HG02588 (cell line): ENCODE results near the gene TMED5.
A peak's percentile ranks its signal among the peaks of the same experiment; 100 is the strongest.
"Not testable (repeated sequence)": the region's sequence is repeated elsewhere in the genome, so short reads cannot be mapped to it uniquely, and the experiment has no call there.

Experiments used
- ATAC-seq: cut with Tn5 transposase; IDR thresholded peaks from one replicate; pipeline ENCODE4 v1.9.1; 2021; ENCODE audit warnings: mild to moderate bottlenecking, moderate library complexity; ENCODE audit not compliant: unreplicated experiment

Gene TMED5

DNA sequence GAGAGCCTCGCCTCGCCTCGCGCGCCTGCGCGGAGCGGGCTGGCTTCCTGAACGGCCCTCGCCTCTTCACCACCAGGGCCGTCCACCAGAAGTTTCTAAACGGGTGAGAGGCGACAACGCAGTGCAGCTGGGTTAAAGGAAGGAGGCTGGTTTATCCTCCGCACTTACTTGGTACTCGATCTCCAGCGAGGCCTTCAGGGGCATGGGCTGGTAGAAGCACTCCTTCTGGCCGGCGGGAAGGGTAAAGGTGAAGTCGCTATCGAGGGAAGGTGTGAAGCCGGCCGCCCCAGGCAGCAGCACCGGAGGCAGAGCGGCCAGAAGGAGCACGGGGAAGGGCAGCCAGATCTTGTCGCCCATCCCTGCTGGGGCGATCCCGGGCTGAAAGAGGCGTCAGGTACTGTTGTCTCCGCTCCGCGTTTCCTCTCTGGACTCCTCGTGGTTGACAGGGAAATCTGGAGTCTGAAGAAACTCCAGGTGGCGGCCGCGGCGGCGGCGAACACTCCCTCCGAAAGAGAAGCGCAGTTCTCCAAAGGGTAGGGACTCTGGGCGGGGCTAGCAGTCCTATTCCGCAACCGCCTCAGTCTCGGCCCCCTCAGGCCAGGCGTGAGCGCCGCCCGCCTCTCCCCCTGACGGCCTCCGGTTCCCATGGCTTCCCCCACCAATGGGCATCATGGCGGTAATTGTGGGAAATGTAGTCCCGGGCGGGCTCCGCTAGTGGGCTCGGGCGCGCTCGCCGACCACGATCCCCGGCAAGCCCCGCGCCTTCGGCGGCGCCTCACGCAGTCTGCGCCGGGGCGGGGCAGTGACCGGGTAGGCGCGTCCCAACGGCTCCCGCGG lies at the start of gene TMED5:
Gene TMED5 (minus strand): TSS at position 528 of the 837 bp plus-strand sequence. CDS start 171 bp downstream, at position 357.
- peak; percentile 86 for ATAC-seq

DNA sequence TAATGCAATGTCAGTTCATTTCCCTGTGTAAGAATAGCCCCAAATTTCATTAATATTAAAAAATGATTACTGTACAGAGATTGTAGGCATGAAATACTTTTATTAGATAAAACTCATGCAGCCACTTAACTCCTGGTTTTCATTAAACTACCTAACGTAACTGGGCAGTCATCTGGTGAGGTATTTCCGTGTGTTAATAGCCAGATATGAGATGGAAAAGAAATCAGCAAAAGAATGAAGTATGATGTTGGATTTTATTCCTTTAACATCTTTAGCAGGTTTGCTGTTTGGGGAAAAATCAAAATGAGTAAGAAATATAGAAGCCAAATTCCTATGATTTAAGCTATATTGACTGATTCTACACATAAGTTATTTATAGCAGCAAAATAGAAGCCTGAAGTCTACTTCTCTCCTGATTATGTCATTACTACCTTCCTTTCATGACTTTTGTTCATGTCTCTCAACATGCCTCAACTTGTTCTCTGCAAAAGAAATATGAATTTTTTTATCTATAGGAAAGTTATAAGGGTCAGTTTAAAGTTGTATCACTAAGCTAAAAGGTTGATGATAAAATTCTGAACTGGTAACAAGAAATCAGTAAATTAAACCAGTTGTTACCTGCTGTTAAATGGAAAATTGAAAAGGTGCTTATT lies 42.9 kb upstream of the TMED5 start:
- ATAC-seq: no peak

DNA sequence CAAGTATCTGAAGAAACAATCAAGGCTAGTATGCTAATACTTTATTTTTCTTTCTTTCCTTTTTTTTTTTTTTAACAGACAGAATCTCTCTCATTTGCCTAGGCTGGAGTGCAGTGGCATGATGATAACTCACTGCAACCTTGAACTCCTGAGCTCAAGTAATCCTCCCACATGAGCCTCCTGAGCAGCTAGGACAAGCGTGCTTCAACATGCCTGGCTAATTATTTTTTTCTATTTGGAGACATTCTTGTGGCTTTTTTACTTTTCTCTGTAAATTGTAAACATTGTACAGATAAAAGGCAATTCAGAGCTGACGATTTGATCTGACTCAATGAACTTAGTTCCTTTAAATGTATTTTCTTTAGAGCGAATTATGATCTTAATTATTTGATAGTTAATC lies 41.7 kb upstream of the TMED5 start:
- ATAC-seq: no peak

GRCh38 chr1:93220716-93221115 lies 40.5 kb upstream of the TMED5 start:
- ATAC-seq: not testable (repeated sequence)

DNA sequence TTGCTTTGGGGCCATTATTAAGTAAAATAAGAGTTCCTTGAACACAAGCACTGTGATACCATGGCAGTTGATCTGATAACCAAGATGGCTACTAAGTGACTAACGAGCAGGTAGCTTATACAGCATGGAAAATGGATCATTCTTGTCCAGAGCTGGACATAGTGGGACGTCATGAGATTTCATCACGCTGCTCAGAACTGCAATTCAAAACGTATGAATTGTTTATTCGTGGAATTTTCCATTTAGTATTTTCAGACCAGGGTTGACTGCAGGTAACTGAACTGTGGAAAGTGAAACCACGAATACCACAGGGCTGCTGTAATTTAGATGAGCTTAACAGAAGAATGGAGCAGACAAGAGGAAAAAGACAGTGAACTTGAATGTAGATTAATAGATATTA lies 39.2 kb upstream of the TMED5 start:
- no peak for ATAC-seq

DNA sequence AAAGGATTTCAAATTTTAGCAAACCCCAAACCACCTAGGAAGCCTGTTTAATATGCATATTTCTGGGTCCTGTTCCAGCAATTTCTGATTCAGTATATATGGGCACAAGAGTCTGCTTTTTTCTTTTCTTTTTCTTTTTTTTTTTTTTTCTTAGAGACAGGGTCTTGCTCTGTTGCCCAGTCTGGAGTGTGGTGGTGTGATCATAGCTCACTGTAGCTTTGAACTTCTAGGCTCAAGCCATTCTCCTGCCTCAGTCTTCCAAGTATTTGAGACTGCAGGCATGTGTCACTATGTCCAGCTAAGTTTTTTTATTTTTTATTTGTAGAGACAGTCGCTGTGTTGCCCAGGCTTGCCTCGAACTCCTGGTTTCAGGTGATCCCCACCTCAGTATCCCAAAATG lies 35.1 kb upstream of the TMED5 start:
- ATAC-seq: no peak

- no peak for ATAC-seq
Observed at GRCh38 chr1:93207211-93207610, 27.0 kb upstream of the TMED5 start.

- ATAC-seq: no peak
Observed at GRCh38 chr1:93206567-93206954, 26.3 kb upstream of the TMED5 start.

DNA sequence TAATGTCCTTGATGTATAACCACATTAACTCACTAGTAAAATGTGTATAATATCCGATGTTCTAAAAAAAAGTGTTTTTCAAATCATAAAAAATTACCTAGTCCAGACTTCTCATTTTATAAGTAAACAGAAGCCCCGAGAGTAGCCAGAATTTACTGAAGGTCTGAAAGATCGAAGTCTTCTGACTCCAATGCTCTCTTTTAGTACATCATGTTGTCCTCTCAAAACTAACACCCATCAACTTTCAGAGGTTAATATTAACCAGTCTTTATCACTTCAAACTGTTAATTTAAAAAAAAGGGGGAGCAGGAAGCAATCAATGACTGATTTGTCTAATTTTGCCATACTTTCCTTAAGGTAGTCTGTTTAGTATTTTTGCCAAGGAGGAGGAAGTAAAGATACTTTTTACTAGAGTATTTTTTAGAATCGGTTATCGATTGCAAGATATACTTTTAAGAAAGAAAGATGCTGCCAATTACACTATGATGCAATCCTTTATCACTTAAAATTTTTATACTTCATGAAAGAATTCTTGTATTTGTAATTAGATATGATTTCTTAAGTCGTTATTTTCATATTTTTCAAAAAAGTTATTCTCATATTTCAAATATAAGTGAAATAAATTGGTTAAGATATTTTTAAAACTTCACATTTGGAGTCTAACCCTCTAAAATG lies 25.8 kb upstream of the TMED5 start:
- no peak for ATAC-seq

DNA sequence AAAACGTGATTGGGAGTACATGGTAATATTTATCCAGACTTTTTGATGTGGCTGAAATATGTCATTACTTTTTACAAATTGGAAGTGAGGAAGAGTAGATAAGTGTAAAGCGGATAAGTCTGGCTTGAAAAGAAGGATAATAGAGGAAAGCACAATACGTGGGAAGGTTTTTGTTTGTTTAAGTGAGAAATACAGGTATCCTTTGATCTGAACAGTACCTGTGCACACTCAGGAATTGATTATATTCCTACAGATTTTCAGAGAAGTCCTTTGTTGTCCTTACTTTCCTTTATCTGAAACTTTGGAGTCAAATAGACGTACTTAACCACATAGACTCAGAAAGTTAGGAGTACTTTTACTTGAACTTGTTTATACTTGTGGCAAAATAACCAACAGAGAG lies 20.5 kb upstream of the TMED5 start:
- ATAC-seq: no peak

- no peak for ATAC-seq
Observed at GRCh38 chr1:93200086-93200620, 19.9 kb upstream of the TMED5 start.

GRCh38 chr1:93199150-93199549 lies 18.9 kb upstream of the TMED5 start:
- ATAC-seq: no peak

GRCh38 chr1:93196591-93196990 lies 16.4 kb upstream of the TMED5 start:
- ATAC-seq: no peak

DNA sequence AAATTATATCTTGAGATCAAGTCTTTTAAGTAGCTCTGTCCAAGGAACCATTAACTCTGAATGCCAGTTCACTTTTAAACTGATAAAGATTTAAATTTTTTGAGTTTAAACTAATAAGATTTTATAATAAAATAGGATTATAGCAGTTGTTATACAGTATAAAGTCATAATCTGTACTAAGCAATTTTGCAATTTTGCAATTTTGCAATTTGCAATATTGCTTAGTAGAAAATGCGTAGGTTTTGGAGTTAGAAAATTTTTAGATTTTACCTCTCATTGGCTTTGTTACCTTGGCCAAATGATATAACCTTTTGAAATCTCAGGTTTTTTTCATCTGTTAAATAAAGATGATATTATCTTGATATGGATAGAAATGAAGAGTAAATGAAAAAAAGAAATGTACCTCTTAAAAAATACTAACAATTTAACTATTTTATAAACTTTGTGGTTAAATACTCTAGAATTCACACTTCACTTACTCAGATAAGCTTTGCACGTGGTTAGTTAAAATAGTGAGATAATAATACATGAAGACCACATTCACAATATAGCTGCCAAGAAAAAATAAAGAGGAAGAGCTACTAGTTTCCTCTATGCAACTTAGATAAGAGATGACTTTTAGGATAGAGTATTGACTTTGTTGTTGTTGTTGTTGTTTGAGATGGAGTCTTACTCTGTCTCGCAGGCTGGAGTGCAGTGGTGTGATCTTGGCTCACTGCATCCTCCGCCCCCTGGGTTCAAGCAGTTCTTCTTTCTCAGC lies 14.2 kb upstream of the TMED5 start:
- ATAC-seq: no peak

- no peak for ATAC-seq
Observed at GRCh38 chr1:93190432-93190831, 10.2 kb upstream of the TMED5 start.

GRCh38 chr1:93186667-93187066 lies 6.5 kb upstream of the TMED5 start:
- no peak for ATAC-seq

- ATAC-seq: peak; percentile 1
Observed at GRCh38 chr1:93180723-93181613, 755 bp upstream of the TMED5 start, which contains the start of gene CCDC18. Gene CCDC18 (plus strand): TSS chr1:93180724. CDS start chr1:93183362, 2,638 bp downstream.

- ATAC-seq: no peak
Observed at GRCh38 chr1:93178418-93178817, 1.8 kb downstream of the TMED5 start.

GRCh38 chr1:93177991-93178390 lies 2.2 kb downstream of the TMED5 start:
- no peak for ATAC-seq

DNA sequence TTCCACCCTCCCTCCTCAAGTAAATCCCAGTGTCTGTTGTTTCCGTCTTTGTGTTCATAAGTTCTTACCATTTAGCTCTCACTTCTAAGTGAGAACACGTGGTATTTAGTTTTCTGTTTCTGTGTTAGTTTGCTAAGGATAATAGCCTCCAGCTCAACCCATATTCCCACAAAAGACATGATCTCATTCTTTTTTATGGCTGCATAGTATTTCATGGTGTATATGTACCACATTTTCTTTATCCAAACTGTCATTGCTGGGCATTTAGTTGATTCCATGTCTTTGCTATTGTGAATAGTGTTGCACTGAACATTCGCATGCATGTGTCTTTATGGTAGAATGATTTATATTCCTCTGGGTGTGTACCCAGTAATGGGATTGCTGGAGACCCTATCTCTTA lies 5.6 kb downstream of the TMED5 start:
- ATAC-seq: not testable (repeated sequence)
